GM12892 (cell line): ENCODE measurements around the gene ZNF638.

Experiments
- POLR2A ChIP-seq: IDR thresholded peaks from 2 replicates; pipeline ENCODE4 v1.6.1; 2011; ENCODE audit warnings: low read depth, low read length, control low read depth
- POLR2AphosphoS5 ChIP-seq: IDR thresholded peaks from 2 replicates; pipeline ENCODE4 v1.6.1; 2011; ENCODE audit warnings: low read depth, low read length, control low read depth
- TAF1 ChIP-seq: IDR thresholded peaks from 2 replicates; pipeline ENCODE4 v1.6.1; 2011; ENCODE audit warnings: low read depth, mild to moderate bottlenecking, control low read depth, low read length, borderline replicate concordance

- TF ChIP-seq POLR2AphosphoS5 (no peak), POLR2A (no peak), TAF1 (no peak)
Observed at GRCh38 chr2:71458413-71459083, 127.0 kb downstream of the ZNF638 start.
